Activated CD8-positive, alpha-beta T cell treated with anti-CD3 and anti-CD28 coated beads, Interleukin-2, amount 10 ng/mL, durations not matched to agents 7 days and 5 days (primary cell): Measurements from ENCODE around the gene RIPPLY1. TPM values are rescaled to one million over a fixed set of nuclear protein-coding genes. Genes with fewer than 3 reads are reported as not detected.

Source experiments
- ATAC-seq: fragments of 150-1000 bp; cut with Tn5 transposase; one replicate; pipeline ENCODE4 v1.10.0; 2021; ENCODE audit warnings: moderate library complexity
- CTCF ChIA-PET: fragments of 350-600 bp; sonication (Branson Sonifier 250); formaldehyde crosslinking; loops from one replicate; lab custom pipeline; 2021; ENCODE audit warnings: antibody characterized with exemption; lab: Charles Lee
- POLR2A ChIA-PET: fragments of 350-600 bp; sonication (Branson Sonifier 250); formaldehyde crosslinking; loops from one replicate; lab custom pipeline; 2021; ENCODE audit warnings: antibody characterized with exemption; lab: Charles Lee
- DNase-seq: peaks from one replicate; pipeline ENCODE4 v3.0.0-alpha.2; 2020
- H3K27ac Mint-ChIP-seq: one replicate; pipeline ENCODE4 v1.8.0; 2021; ENCODE audit warnings: mild to moderate bottlenecking, mixed read lengths
- H3K27me3 Mint-ChIP-seq: one replicate; pipeline ENCODE4 v1.8.0; 2021; ENCODE audit warnings: low read depth, mixed read lengths
- H3K36me3 Mint-ChIP-seq: one replicate; pipeline ENCODE4 v1.8.0; 2021; ENCODE audit warnings: low read depth, mixed read lengths
- H3K4me1 Mint-ChIP-seq: one replicate; pipeline ENCODE4 v1.8.0; 2021; ENCODE audit warnings: low read depth, mixed read lengths
- H3K4me3 Mint-ChIP-seq: one replicate; pipeline ENCODE4 v1.8.0; 2021; ENCODE audit warnings: mild to moderate bottlenecking, mixed read lengths
- H3K9me3 Mint-ChIP-seq: one replicate; pipeline ENCODE4 v1.8.0; 2022; ENCODE audit warnings: mixed read lengths; ENCODE audit not compliant: insufficient read depth
- total RNA-seq, 2 experiments: library from RNA; stranded (reverse); gene quantifications; one replicate each; pipeline ENCODE4 v1.2.3, GENCODE V29; 2021

RIPPLY1 gene, protein sequence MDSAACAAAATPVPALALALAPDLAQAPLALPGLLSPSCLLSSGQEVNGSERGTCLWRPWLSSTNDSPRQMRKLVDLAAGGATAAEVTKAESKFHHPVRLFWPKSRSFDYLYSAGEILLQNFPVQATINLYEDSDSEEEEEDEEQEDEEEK
- total RNA-seq = not detected

DNA sequence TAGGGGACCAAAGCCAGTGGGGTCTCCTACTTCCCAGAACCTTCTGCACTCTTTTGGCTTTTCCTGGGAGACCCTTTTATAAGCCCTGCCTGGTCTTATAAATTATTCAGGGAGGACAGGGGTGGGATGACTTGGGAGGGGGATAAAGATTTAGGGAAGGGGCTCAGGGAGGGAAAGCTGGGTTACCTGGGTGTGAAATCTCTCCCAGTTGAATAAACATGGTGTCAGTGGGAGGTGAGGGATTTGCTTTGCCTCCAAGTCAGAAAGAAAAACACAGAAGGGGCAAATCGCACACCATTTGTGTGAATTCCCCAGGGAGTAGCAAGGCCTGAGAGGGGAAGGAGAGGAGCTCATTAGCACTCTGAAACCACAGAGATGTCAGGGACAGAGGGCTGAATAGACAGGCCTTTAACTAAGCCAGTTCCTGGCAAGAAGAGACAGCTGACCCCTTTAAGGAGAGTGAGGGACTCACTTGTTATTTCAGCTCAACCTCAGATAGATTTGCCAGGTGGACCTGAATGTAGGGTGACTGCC is at the start of gene RIPPLY1:
Gene RIPPLY1 (minus strand): TSS at position 51 of the 534 bp plus-strand sequence. CDS start 54 bp downstream, outside the sequence.
- CTCF ChIA-PET = interaction anchor here (1.0 kb wide), 1 partner anchor 9 kb away, joined by 4 read pairs; no protein-coding TSS in a partner anchor
- H3K27me3 Mint-ChIP-seq = no peaks in the 10 kb centered on the region
- no peak within 1 kb of the TSS for H3K27ac Mint-ChIP-seq
- no peaks in the 10 kb centered on the region for H3K4me1 Mint-ChIP-seq
- DNase-seq (no peak), ATAC-seq (no peak)
- POLR2A ChIA-PET = no interaction called here
- no peaks in the 10 kb centered on the region for H3K36me3 Mint-ChIP-seq
- H3K4me3 Mint-ChIP-seq = no peak within 1 kb of the TSS
- no peaks in the 10 kb centered on the region for H3K9me3 Mint-ChIP-seq

DNA sequence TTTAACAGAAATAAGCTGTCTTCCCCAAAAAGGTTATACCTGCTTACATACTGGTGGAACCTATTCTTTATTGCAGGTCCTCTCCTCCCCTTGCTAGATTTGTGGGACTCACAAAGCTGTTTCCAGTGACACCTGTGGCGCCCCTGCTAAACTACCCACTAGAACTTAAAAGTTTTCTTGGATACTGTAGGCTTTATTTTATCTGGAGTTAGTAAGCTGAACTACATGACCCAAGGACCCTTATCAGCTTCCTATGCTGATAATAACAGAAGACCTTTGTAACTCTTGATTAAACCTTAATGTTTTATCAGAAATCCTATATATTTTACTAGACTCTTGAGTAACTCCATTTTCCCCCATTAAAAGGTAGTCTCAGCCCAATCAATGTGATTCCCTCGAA is 49.4 kb upstream of the RIPPLY1 start:
- H3K27ac Mint-ChIP-seq = no peak overlapping the region
- no peaks in the 10 kb centered on the region for H3K9me3 Mint-ChIP-seq
- no peaks in the 10 kb centered on the region for H3K4me1 Mint-ChIP-seq
- H3K4me3 Mint-ChIP-seq = no peak overlapping the region
- ATAC-seq (no peak), DNase-seq (no peak)
- ChIA-PET CTCF (interaction anchor here (0.9 to 1.1 kb wide), 2 partner anchors 55 to 58 kb away, joined by 3 read pairs; no protein-coding TSS in a partner anchor), POLR2A (no interaction called here)
- no peaks in the 10 kb centered on the region for H3K36me3 Mint-ChIP-seq
- no peaks in the 10 kb centered on the region for H3K27me3 Mint-ChIP-seq

DNA sequence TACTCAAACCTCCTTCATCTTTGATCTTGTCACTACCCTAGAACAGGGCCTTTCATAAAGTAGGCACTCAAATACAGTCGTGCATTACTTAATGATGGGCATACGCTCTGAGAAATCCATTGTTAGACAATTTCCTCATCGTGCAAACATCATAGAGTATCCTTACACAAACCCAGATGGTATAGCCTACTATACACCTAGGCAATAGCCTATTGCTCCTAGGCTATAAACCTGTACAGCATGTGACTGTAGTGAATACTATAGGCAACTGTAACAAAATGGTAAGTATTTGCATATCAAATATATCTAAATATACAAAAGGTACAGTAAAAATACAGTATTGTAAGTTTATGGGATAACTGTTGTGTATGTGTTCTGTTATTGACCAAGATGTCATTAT is 48.9 kb upstream of the RIPPLY1 start:
- no peak for ATAC-seq
- no peaks in the 10 kb centered on the region for H3K27me3 Mint-ChIP-seq

DNA sequence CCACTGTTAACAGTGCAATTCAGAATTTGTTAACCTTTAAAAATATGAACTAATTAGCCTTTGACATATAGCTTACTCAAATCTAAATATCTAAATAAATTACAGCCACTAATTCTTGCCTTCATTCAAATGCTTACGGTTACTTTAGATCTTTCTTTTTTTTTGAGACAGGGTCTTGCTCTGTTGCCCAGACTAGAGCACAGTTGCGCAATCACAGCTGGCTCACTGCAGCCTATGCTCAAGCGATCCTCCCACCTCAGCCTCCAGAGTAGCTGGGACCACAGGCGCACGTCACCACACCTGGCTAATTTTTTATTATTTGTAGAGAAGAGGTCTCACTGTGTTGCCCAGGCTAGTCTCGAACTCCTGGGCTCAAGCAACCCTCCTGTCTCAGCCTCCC is 48.1 kb upstream of the RIPPLY1 start:
- ChIA-PET POLR2A (no interaction called here), CTCF (interaction anchor here (0.9 kb wide), 1 partner anchor 52 kb away, joined by 4 read pairs; no protein-coding TSS in a partner anchor)

More for the DNA sequence above, 48.9 kb upstream of the RIPPLY1 start:
- H3K9me3 Mint-ChIP-seq = no peaks in the 10 kb centered on the region
- H3K4me3 Mint-ChIP-seq = no peak overlapping the region
- no peaks in the 10 kb centered on the region for H3K4me1 Mint-ChIP-seq
- CTCF ChIA-PET = interaction anchor here (0.9 to 1.1 kb wide), 2 partner anchors 55 to 58 kb away, joined by 3 read pairs; no protein-coding TSS in a partner anchor
- POLR2A ChIA-PET = no interaction called here
- H3K27ac Mint-ChIP-seq = no peak overlapping the region
- DNase-seq = no peak
- no peaks in the 10 kb centered on the region for H3K36me3 Mint-ChIP-seq

DNA sequence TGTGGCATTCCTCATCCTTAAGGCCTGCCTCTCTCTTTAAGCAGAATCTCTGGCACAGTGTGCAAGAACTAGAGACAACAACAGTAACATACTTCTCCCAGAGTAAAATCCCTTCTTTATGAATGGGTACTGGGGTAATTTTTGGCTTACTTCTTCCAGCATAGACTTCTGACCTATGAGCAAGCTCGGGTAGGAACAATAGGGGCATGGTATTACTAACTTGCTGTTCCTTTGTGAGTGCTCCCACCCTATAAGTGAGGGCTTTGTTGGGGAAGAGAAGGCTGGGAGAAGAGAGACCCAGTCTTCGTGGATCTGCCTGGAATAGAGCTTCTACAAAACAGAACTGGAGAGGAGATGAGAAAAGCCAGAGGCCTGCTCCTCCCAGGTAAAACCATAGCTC is 47.2 kb upstream of the RIPPLY1 start:
- Mint-ChIP-seq H3K27ac (no peak overlapping the region), H3K36me3 (no peaks in the 10 kb centered on the region), H3K4me1 (no peaks in the 10 kb centered on the region), H3K9me3 (no peaks in the 10 kb centered on the region), H3K27me3 (no peaks in the 10 kb centered on the region), H3K4me3 (no peak overlapping the region)
- ATAC-seq (no peak), DNase-seq (no peak)
- CTCF ChIA-PET = no interaction called here
- POLR2A ChIA-PET = no interaction called here

More for the DNA sequence above, 48.1 kb upstream of the RIPPLY1 start:
- H3K27me3 Mint-ChIP-seq = no peaks in the 10 kb centered on the region
- no peak for DNase-seq
- no peaks in the 10 kb centered on the region for H3K36me3 Mint-ChIP-seq
- no peak overlapping the region for H3K4me3 Mint-ChIP-seq
- H3K27ac Mint-ChIP-seq = no peak overlapping the region
- no peaks in the 10 kb centered on the region for H3K4me1 Mint-ChIP-seq
- ATAC-seq = no peak
- no peaks in the 10 kb centered on the region for H3K9me3 Mint-ChIP-seq

DNA sequence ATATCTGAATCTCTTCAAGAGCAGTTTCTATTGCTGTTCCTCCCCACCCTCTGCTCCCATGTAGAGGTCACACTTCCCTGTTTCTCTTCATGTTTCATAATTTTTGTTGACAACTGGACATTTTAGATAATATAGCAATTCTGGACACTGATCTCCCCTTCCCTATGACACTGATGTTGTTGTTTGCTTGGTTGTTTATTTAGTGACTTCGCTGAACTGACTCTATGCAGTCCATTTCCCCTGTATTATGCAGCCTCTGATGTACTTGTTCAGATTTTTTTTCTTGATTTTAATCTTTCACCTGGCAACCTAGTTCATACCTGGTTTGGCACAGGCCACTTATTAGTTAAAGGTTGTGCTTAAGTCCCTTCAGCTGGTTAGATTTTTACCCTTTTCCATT is 46.2 kb upstream of the RIPPLY1 start:
- ATAC-seq (no peak), DNase-seq (no peak)
- Mint-ChIP-seq H3K4me3 (no peak overlapping the region), H3K27me3 (no peaks in the 10 kb centered on the region), H3K4me1 (no peaks in the 10 kb centered on the region), H3K36me3 (no peaks in the 10 kb centered on the region), H3K27ac (no peak overlapping the region), H3K9me3 (no peaks in the 10 kb centered on the region)
- ChIA-PET POLR2A (no interaction called here), CTCF (interaction anchor here (0.7 kb wide), 1 partner anchor 51 kb away, joined by 3 read pairs; no protein-coding TSS in a partner anchor)

DNA sequence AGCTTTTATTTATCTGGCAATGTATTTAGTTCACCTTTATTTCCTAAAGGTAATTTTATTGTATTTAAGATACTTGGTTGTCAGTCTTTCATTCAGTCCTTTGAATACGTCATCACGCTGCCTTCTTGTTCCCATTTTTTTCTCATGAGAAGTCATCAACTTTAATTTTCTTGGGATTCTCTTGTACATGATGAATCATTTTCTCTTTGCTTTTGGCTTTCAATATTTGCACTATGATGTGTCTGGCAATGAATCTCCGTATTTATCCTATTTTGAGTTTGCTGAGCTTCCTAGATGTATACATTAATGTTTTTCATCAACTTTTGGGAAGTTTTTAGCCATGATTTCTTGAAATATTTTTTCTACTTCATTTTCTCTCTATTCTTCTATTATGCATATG is 45.5 kb upstream of the RIPPLY1 start:
- ChIA-PET POLR2A (no interaction called here), CTCF (no interaction called here)
- no peaks in the 10 kb centered on the region for H3K27me3 Mint-ChIP-seq
- H3K36me3 Mint-ChIP-seq = no peaks in the 10 kb centered on the region
- H3K4me1 Mint-ChIP-seq = no peaks in the 10 kb centered on the region
- no peak overlapping the region for H3K4me3 Mint-ChIP-seq
- H3K27ac Mint-ChIP-seq = no peak overlapping the region
- no peak for DNase-seq
- no peak for ATAC-seq
- no peaks in the 10 kb centered on the region for H3K9me3 Mint-ChIP-seq

DNA sequence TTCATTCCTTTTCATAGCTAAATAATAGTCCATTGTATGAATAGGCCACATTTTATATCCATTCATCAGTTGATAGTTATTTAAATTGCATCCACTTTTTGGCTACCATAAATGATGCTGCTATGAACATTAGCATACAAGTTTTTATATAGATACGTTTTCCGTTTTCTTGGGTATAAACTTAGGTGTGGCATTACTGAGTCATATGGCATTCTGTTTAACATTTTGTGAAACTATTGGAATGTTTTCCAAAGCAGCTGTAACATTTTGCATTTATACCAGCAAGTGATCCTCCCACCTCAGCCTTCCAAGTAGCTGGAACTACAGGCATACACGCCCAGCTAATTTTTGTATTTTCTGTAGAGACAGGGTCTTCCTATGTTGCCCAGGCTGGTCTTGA is 43.3 kb upstream of the RIPPLY1 start:
- Mint-ChIP-seq H3K4me3 (no peak overlapping the region), H3K27me3 (no peaks in the 10 kb centered on the region), H3K27ac (no peak overlapping the region), H3K4me1 (no peaks in the 10 kb centered on the region), H3K36me3 (no peaks in the 10 kb centered on the region), H3K9me3 (no peaks in the 10 kb centered on the region)
- ChIA-PET POLR2A (no interaction called here), CTCF (interaction anchor here (1.2 kb wide), 1 partner anchor 80 kb away, joined by 4 read pairs; no protein-coding TSS in a partner anchor)
- DNase-seq (no peak), ATAC-seq (no peak)

DNA sequence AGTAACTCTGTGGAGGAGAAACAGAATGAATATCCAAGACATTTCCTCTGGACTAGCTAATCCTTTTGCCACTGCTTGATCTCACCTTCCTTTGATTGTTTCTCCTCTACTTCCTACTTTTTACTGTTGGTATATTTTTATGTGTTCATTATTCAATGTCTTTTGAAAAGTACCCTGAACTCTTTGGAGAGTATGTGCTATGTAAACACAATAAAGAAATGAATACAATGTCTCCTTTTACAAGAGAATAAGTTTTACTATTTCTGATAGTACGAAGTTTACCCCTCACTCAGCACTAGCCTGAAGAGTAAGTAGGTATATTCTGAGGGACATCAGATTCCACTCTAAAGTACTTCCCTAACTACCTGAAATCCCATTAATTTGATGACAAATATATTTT is 36.9 kb upstream of the RIPPLY1 start:
- ATAC-seq (no peak), DNase-seq (no peak)
- Mint-ChIP-seq H3K9me3 (no peaks in the 10 kb centered on the region), H3K4me1 (no peaks in the 10 kb centered on the region), H3K27ac (no peak overlapping the region), H3K27me3 (no peaks in the 10 kb centered on the region), H3K4me3 (no peak overlapping the region), H3K36me3 (no peaks in the 10 kb centered on the region)
- ChIA-PET POLR2A (no interaction called here), CTCF (no interaction called here)

DNA sequence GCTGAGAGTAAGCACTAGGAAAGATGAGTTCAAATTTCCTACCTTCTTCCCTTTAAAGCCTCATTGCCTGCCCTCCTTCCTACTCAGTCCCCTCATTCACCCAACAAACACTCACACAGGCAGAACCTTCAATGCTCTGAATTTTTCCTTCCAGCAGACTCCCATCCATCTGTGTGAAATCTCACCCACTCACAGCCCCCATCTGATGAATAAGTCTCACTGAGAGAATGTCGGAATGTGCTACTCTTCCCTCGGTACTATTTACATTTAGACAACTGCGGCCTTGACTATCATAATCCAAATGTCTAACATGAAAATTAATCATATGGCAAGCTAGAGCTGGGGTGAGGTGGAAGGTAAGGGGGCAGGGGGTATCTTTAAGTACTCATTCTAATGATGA is 36.4 kb upstream of the RIPPLY1 start:
- Mint-ChIP-seq H3K27me3 (no peaks in the 10 kb centered on the region), H3K27ac (no peak overlapping the region)

DNA sequence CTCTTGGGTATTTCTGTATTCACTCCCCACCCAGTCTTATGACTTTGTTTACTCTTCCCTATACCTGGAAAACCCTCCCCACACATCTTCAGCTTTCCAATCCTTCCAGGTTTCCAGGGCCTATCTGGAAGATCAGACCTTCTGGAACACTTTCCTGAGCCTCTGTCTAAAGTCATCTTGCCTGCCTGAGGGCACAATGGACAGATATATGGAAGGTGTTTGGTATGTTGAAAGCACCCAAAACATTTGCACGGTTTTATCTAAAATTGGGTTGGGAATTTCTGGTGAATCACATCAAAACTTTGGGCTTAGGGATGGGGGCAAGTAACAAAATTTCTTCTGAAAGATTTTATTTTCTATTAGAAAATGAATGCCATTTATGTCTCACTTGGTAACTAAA is 33.1 kb upstream of the RIPPLY1 start:
- Mint-ChIP-seq H3K27me3 (no peaks in the 10 kb centered on the region), H3K4me3 (no peak overlapping the region), H3K9me3 (no peaks in the 10 kb centered on the region), H3K4me1 (no peaks in the 10 kb centered on the region), H3K27ac (no peak overlapping the region), H3K36me3 (no peaks in the 10 kb centered on the region)
- ATAC-seq (no peak), DNase-seq (no peak)
- POLR2A ChIA-PET = no interaction called here
- CTCF ChIA-PET = interaction anchor here (1.3 kb wide), 1 partner anchor 841 kb away, joined by 4 read pairs; the partner anchor contains the start of gene NCBP2L

More for the DNA sequence above, 36.4 kb upstream of the RIPPLY1 start:
- H3K36me3 Mint-ChIP-seq = no peaks in the 10 kb centered on the region
- H3K4me3 Mint-ChIP-seq = no peak overlapping the region
- ATAC-seq (no peak), DNase-seq (no peak)
- H3K9me3 Mint-ChIP-seq = no peaks in the 10 kb centered on the region
- ChIA-PET CTCF (no interaction called here), POLR2A (no interaction called here)
- no peaks in the 10 kb centered on the region for H3K4me1 Mint-ChIP-seq

DNA sequence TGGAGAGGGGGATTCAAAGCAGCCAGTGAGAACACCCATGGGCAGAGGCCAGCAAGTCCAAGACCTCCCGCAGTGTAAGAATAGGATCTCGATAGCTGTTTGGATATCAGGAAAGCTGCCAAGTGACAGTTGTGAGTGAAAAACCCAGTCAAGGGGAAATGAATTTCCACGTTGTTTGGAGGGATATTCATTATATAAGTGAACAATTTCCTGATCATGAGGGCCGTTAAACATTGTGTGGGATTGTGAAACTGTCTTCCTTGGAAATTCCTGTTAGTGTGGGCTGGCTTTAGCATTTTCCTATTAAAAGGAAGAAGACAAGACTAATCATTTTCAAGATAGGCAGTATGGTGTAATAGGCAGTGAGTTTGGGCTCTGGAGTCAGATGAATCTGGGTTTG is 32.0 kb upstream of the RIPPLY1 start:
- DNase-seq (no peak), ATAC-seq (no peak)
- Mint-ChIP-seq H3K4me1 (no peaks in the 10 kb centered on the region), H3K27ac (no peak overlapping the region), H3K4me3 (no peak overlapping the region), H3K9me3 (no peaks in the 10 kb centered on the region), H3K27me3 (no peaks in the 10 kb centered on the region), H3K36me3 (no peaks in the 10 kb centered on the region)
- ChIA-PET CTCF (no interaction called here), POLR2A (no interaction called here)
